GM19397 (cell line): ENCODE measurements around the gene SLC2A6.

Experiments
- ATAC-seq: cut with Tn5 transposase; IDR thresholded peaks from one replicate; pipeline ENCODE4 v1.9.1; 2021; ENCODE audit warnings: mild to moderate bottlenecking, moderate library complexity; ENCODE audit not compliant: unreplicated experiment

Gene SLC2A6

GRCh38 chr9:133441571-133441970 is 37.3 kb downstream of the SLC2A6 start:
- no peak for ATAC-seq

DNA sequence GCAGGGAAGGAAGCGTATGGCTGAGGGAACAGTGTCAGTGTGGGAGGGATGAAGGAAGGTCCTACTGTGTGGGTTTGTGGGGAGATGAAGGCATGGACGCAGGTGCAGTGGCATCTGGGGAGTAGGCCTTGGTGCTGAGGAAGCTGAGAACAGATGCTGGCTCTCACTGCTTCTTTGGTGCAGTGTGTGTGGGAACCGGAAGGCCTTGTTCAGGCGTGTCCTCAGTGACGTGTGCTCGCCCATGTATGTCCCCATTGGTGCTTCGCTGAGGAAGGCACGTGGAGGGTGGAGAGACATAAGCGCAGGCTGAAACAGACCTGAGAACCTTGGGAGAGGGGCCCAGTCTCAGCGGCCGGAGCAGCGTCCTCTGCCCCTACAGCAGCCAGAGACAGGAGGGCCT is 38.0 kb downstream of the SLC2A6 start:
- no peak for ATAC-seq

- ATAC-seq, result no peak
Measured at GRCh38 chr9:133439337-133439736, 39.6 kb downstream of the SLC2A6 start.

DNA sequence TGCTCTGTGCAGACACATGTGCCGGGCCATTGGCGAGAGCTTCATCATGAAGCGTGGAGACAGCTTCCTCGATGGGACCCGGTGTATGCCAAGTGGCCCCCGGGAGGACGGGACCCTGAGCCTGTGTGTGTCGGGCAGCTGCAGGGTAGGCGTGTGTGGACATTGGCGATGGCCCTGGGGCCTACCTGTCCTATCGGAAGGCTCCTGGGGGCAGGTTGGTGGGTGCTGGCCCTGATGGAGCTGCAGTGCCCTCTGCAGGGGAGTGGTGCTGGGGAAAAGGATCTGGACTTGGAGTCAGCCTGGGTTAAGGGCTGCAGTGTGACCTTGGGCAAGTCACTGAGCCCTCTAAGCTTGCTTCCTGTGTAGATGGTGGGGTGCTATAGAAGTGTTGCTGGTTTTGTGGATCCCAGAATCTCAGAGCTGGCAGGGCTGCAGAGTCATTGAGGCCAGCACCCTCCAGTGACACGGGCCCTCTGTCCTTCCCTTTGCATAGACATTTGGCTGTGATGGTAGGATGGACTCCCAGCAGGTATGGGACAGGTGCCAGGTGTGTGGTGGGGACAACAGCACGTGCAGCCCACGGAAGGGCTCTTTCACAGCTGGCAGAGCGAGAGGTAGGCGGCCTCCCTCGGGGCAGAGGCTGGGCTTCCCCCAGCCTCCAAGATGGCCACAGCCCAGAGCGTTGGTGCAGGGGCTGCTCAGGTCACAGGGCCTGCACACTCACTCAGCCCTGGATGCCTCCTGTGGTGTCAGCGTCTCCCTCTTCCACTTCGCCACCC is 41.0 kb downstream of the SLC2A6 start:
- ATAC-seq, result no peak

DNA sequence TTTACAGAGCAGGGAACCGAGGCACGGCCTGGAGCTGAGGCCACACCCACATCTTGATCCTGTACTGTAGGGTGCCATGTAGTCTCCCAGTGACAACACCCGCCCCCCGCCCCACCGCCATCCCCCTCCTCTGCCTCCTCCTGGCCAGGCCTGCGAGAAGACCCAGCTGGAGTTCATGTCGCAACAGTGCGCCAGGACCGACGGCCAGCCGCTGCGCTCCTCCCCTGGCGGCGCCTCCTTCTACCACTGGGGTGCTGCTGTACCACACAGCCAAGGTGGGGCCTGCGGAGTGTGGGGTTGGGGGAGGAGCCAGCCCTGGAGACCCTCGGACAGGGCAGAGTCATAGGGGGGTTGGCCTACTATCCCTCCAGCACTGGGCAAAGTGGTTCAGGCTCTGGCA is 42.2 kb downstream of the SLC2A6 start:
- no peak for ATAC-seq

GRCh38 chr9:133433351-133433843 is 45.5 kb downstream of the SLC2A6 start:
- no peak for ATAC-seq

DNA sequence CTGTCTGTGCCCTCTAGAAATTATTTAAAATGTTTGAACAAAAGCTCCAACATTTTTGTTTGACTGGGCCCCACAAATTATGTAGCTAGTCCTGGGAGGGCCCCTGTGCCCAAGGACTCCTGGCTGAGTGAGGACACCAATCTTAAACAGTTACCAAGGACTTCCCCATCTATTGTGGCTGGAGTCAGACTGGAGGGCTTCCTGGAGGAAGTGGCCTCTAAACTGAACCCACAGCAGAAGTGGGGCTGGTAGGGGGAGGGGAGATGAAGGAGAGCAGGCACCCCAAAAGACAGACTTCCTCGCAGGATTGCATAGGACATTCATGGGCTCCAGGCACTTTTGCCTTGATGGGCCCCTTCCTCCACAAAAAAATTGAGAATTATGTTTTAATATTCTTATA is 48.7 kb downstream of the SLC2A6 start:
- ATAC-seq, result no peak

DNA sequence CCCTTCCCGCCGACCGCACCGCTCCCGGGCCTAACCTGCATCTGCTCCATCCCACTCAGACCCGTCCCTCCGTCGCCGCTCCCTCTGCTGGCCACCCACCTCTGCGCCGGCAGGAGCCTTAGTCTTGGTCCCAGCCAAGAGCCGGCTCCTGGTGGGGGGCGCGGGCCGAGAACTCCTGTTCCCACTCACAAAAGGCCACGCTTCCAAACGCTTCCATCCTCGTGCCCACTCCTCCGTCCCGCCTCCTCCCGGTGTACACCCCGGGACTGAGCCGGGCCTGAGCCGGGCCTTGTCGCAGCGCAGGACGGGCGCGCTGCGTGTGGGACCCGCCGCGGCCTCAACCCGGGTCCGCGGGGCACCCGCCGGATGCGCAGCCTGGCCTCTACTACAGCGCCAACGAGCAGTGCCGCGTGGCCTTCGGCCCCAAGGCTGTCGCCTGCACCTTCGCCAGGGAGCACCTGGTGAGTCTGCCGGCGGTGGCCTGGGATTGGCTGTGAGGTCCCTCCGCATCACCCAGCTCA is 49.2 kb downstream of the SLC2A6 start:
- ATAC-seq, result no peak

- no peak for ATAC-seq
Measured at GRCh38 chr9:133429214-133429613, 49.7 kb downstream of the SLC2A6 start.

DNA sequence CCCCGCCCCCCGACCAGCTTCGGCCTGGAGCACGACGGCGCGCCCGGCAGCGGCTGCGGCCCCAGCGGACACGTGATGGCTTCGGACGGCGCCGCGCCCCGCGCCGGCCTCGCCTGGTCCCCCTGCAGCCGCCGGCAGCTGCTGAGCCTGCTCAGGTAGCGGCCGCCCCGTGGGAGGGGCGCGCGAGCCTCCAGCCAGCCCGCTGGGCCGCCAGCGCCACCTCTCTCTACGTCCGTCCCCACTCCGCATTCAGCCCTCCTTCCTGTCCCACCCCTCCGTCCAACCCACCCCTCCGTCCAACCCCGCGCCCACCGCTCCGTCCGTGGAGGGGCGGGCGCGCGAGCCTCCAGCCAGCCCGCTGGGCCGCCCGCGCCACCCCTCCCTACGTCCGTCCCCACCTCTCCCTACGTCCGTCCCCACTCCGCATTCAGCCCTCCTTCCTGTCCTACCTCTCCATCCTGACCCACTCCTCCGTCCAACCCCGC is 50.2 kb downstream of the SLC2A6 start:
- no peak for ATAC-seq

- no peak for ATAC-seq
Measured at GRCh38 chr9:133427658-133428348, 51.1 kb downstream of the SLC2A6 start.

DNA sequence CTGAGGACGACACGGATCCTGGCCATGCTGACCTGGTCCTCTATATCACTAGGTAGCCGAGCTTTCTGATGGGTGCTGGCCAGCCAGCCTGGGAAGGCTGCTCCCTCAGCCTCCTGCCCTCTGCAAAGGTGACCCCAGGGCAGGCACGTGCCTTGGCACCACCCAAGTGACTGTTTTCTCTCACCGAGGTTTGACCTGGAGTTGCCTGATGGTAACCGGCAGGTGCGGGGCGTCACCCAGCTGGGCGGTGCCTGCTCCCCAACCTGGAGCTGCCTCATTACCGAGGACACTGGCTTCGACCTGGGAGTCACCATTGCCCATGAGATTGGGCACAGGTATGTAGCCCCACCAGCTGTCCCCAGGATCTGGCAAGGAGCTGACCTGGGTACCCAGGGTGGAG is 52.9 kb downstream of the SLC2A6 start:
- ATAC-seq, result no peak

- ATAC-seq, result no peak
Measured at GRCh38 chr9:133425049-133425632, 53.8 kb downstream of the SLC2A6 start.

DNA sequence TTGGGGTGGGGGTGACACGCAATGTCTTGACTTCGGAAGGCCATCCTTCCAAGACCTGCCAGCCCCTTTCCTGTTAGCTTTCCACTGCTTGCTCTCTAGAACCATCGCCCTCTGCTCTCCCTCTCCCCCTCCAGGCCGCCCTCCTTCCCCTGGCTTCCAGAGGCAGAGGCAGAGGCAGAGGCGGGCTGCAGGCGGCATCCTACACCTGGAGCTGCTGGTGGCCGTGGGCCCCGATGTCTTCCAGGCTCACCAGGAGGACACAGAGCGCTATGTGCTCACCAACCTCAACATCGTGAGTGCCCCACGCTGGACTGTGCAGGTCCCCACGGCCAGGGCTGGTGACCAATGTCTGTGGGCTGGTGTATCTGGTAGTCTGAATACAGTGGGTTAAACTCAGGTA is 54.7 kb downstream of the SLC2A6 start:
- no peak for ATAC-seq

DNA sequence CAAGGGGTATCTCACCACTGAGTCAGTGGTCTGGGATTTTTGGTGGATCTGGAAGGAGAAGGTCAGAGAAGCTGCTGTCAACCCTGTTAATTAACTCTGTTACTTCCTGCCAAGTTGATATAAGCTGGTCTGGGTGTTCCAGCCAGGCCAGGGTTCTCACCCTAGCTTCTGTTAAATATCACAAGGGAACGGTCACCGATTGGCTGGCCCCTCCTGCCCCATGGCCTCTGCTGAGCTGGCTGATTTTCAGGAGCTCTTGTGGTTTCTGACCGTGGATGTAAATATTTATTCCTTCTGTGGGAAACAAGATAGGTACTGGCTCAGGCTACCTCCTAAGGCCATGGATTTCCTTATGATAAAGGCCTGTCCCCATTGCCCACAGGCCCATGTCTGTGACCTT is 55.7 kb downstream of the SLC2A6 start:
- no peak for ATAC-seq

GRCh38 chr9:133421615-133422542 is 57.0 kb downstream of the SLC2A6 start, which contains the start of gene ADAMTS13:
ADAMTS13 (plus strand) TSS chr9:133422367; CDS start chr9:133422444, 77 bp downstream.
- no peak for ATAC-seq
